ENCODE measurements around the gene NSG1.

- TF ChIP-seq CTCF (IDR thresholded peaks at IDR 0.05): no peak
- no peak for TF ChIP-seq POLR2A (IDR thresholded peaks at IDR 0.05)
These were observed 26.9 kb downstream of the NSG1 start for GRCh38 chr4:4413806-4414205.
